Measurements from ENCODE around the gene PGC. TPM values are rescaled to one million over a fixed set of nuclear protein-coding genes. Genes with fewer than 3 reads are reported as not detected.
A peak's percentile ranks its signal among the peaks of the same experiment; 100 is the strongest.

Gene PGC
- polyA plus RNA-seq, 3 donors = not detected

DNA sequence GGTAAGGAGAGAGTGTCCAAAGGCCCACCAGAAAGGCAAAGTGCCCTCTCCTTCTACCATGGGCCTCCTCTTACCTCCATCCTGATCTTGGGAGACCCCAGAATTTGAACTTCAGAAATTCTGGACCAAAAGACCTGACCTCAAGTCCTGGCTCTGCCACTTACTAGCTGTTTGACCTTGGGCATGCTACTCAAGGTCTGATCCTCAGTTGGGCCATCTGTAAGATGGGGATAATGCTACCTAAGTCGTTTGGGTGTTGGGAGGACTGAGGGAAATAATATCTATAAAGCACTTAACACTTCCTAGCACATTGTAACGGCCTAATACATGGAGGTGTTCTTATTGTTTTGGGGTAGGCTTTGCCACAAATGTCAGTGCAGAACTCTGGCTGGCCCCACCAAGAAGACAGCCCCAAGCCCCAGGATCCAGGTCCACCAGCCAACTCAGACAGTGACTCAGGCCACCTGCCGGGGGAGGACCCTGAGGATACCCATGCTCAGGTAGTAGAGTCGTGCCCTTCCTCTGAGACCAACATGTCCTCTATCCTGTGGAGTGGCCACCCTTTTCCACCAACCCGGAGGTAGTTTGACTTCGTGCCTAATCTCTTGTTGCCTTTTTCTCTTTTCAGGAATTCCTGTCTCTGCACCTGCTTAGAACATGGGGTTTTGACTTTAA, 36.0 kb upstream of the PGC start:
- peaks cover 51% of the 10 kb centered on the region for H3K4me1 Mint-ChIP-seq
- H3K27me3 ChIP-seq (ENCODE audit: control insufficient read depth in 2 of 2, insufficient read depth in 2 of 2, low read length in 2 of 2) = peaks cover 0 to 3% of the 10 kb centered on the region in 2 donors
- H3K27me3 Mint-ChIP-seq (ENCODE audit: low read depth in 3 of 3) = peaks cover 3 to 13% (median 8%) of the 10 kb centered on the region in 3 donors
- no peak overlapping the region for H3K4me3 ChIP-seq (replicated peaks in 1 of 3; ENCODE audit: low read depth in 2 of 3, low read length in 3 of 3)
- H3K36me3 ChIP-seq (replicated peaks in 1 of 2; ENCODE audit: control insufficient read depth in 1 of 2, insufficient read depth in 2 of 2, low read length in 2 of 2) = no peaks in the 10 kb centered on the region
- H4K20me1 ChIP-seq (ENCODE audit: insufficient read depth, low read length) = peaks cover 13% of the 10 kb centered on the region
- WGBS (ENCODE audit: insufficient coverage) = 95% methylated on average over 3 of the region's 6 CpGs
- no peak overlapping the region for H3K4me2 ChIP-seq (replicated peaks; ENCODE audit: extremely low read depth, low read length, poor library complexity, severe bottlenecking)
- H3K36me3 Mint-ChIP-seq = no peaks in the 10 kb centered on the region
- H3K9me3 ChIP-seq (replicated peaks in 1 of 2; ENCODE audit: control insufficient read depth in 1 of 2, insufficient read depth in 1 of 2, low read length in 2 of 2) = no peaks in the 10 kb centered on the region
- H3K79me2 ChIP-seq (ENCODE audit: insufficient read depth, low read length) = peaks cover 18% of the 10 kb centered on the region
- TF ChIP-seq, protein P1, sequence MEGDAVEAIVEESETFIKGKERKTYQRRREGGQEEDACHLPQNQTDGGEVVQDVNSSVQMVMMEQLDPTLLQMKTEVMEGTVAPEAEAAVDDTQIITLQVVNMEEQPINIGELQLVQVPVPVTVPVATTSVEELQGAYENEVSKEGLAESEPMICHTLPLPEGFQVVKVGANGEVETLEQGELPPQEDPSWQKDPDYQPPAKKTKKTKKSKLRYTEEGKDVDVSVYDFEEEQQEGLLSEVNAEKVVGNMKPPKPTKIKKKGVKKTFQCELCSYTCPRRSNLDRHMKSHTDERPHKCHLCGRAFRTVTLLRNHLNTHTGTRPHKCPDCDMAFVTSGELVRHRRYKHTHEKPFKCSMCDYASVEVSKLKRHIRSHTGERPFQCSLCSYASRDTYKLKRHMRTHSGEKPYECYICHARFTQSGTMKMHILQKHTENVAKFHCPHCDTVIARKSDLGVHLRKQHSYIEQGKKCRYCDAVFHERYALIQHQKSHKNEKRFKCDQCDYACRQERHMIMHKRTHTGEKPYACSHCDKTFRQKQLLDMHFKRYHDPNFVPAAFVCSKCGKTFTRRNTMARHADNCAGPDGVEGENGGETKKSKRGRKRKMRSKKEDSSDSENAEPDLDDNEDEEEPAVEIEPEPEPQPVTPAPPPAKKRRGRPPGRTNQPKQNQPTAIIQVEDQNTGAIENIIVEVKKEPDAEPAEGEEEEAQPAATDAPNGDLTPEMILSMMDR (IDR thresholded peaks at IDR 0.05) = no peak
- no peaks in the 10 kb centered on the region for H3K9me3 Mint-ChIP-seq
- no peak overlapping the region for H2AFZ ChIP-seq (ENCODE audit: insufficient read depth, low read depth, low read length, poor library complexity, severe bottlenecking)
- H3K9ac ChIP-seq (ENCODE audit: insufficient read depth, low read length, poor library complexity, severe bottlenecking) = no peak overlapping the region
- DNase-seq = no peak
- peaks cover 53 to 77% of the 10 kb centered on the region in 2 donors for H3K4me1 ChIP-seq (ENCODE audit: control insufficient read depth in 1 of 2, insufficient read depth in 2 of 2, low read length in 2 of 2)
- intact Hi-C loops (cut with micrococcal nuclease) = loop anchor here (5.0 to 10.0 kb wide), 4 partner anchors 46 to 432 kb away; partner anchors contain the start of genes MRPS10 (in 1 of the 2), TFEB (in 1 of the 2) and USP49 (in 1 of the 2)
- H3K4me3 Mint-ChIP-seq = no peak overlapping the region
- H3K27ac ChIP-seq (ENCODE audit: low read depth in 1 of 2, low read length in 2 of 2) = no peak overlapping the region
- peak overlapping the region in 1 of 7 donors; percentile 10 for H3K27ac Mint-ChIP-seq

DNA sequence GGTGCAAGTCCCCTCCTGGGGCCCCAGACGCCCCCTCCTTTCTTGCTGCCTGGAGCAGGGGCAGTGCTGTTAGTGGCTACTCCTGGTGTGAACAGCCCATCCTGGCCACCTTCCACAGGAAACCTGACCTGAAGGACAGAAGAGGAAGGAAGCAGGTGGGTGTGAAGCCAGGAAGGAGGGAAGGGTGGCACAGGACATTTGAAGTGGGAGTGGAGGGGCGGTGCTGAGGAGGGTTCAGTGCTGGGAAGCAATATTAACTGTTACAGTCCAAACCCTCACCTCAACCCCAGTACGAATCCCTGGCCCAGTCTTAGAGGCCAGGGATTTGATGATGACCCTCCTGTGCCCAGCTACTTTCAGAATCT, 34.2 kb upstream of the PGC start:
- no peaks in the 10 kb centered on the region for H3K9me3 Mint-ChIP-seq
- no peak overlapping the region for H3K27ac ChIP-seq (ENCODE audit: low read depth in 1 of 2, low read length in 2 of 2)
- peaks cover 3 to 6% of the 10 kb centered on the region in 2 donors for H3K36me3 Mint-ChIP-seq
- H3K4me3 Mint-ChIP-seq = peak overlapping the region; percentile 71 to 85
- H3K4me1 Mint-ChIP-seq = peaks cover 70% of the 10 kb centered on the region
- H3K36me3 ChIP-seq (replicated peaks in 1 of 2; ENCODE audit: control insufficient read depth in 1 of 2, insufficient read depth in 2 of 2, low read length in 2 of 2) = no peaks in the 10 kb centered on the region
- H3K4me2 ChIP-seq (replicated peaks; ENCODE audit: extremely low read depth, low read length, poor library complexity, severe bottlenecking) = peak overlapping the region; percentile 93
- H4K20me1 ChIP-seq (ENCODE audit: insufficient read depth, low read length) = peaks cover 13% of the 10 kb centered on the region
- H3K27me3 ChIP-seq (ENCODE audit: control insufficient read depth in 2 of 2, insufficient read depth in 2 of 2, low read length in 2 of 2) = peaks cover 0 to 3% of the 10 kb centered on the region in 2 donors
- H3K9me3 ChIP-seq (replicated peaks in 1 of 2; ENCODE audit: control insufficient read depth in 1 of 2, insufficient read depth in 1 of 2, low read length in 2 of 2) = no peaks in the 10 kb centered on the region
- TF ChIP-seq, protein P1 (IDR thresholded peaks at IDR 0.05) = no peak
- H3K9ac ChIP-seq (ENCODE audit: insufficient read depth, low read length, poor library complexity, severe bottlenecking) = no peak overlapping the region
- H3K4me3 ChIP-seq (replicated peaks in 1 of 3; ENCODE audit: low read depth in 2 of 3, low read length in 3 of 3) = peak overlapping the region in 1 of 3 experiments; percentile 84
- intact Hi-C loops (cut with micrococcal nuclease) = loop anchor here (5.0 to 10.0 kb wide), 4 partner anchors 44 to 433 kb away; partner anchors contain the start of genes MRPS10 (in 1 of the 2), TFEB (in 1 of the 2) and USP49 (in 1 of the 2)
- no peak overlapping the region for H2AFZ ChIP-seq (ENCODE audit: insufficient read depth, low read depth, low read length, poor library complexity, severe bottlenecking)
- peaks cover 3 to 13% (median 6%) of the 10 kb centered on the region in 3 donors for H3K27me3 Mint-ChIP-seq (ENCODE audit: low read depth in 3 of 3)
- DNase-seq = no peak
- peaks cover 7% of the 10 kb centered on the region for H3K79me2 ChIP-seq (ENCODE audit: insufficient read depth, low read length)
- WGBS (ENCODE audit: insufficient coverage) = 17% methylated on average over 1 of the region's 3 CpGs
- H3K4me1 ChIP-seq (ENCODE audit: control insufficient read depth in 1 of 2, insufficient read depth in 2 of 2, low read length in 2 of 2) = peaks cover 69 to 83% of the 10 kb centered on the region in 2 donors
- H3K27ac Mint-ChIP-seq = no peak overlapping the region

All from CD14-positive monocyte (primary cell).